GM12874 (cell line): ENCODE measurements around the gene EIF5AL1.

Experiments used
- CTCF ChIP-seq: IDR thresholded peaks from 2 replicates; pipeline ENCODE4 v1.5.1; 2011; ENCODE audit warnings: low read depth, mild to moderate bottlenecking, control low read depth, low read length, moderate library complexity; ENCODE audit not compliant: insufficient read depth

The EIF5AL1 gene

GRCh38 chr10:79494871-79495705 lies 17.2 kb upstream of the EIF5AL1 start:
- no peak for TF ChIP-seq CTCF

GRCh38 chr10:79495791-79496190 lies 16.5 kb upstream of the EIF5AL1 start:
- TF ChIP-seq CTCF = no peak

GRCh38 chr10:79496896-79497295 lies 15.4 kb upstream of the EIF5AL1 start:
- TF ChIP-seq CTCF = no peak

GRCh38 chr10:79498291-79498829 lies 14.0 kb upstream of the EIF5AL1 start:
- no peak for TF ChIP-seq CTCF

GRCh38 chr10:79502561-79503309 lies 9.6 kb upstream of the EIF5AL1 start:
- TF ChIP-seq CTCF = peak; percentile 19; the same call in 1 of the 2 replicates

GRCh38 chr10:79505829-79506228 lies 6.5 kb upstream of the EIF5AL1 start:
- no peak for TF ChIP-seq CTCF

GRCh38 chr10:79507440-79508167 lies 4.7 kb upstream of the EIF5AL1 start:
- TF ChIP-seq CTCF = no peak
